SK-N-MC (cell line): Measurements from ENCODE around the gene LYRM7.

Source experiments
- EZH2 ChIP-seq: fragments of 200-600 bp; sonication (generic); IDR thresholded peaks from one replicate; pipeline ENCODE4 v1.6.1; 2017; ENCODE audit warnings: antibody characterized with exemption
- FOXP2 ChIP-seq: optimal IDR thresholded peaks from 2 replicates; pipeline ENCODE3; 2011; ENCODE audit warnings: mild to moderate bottlenecking, moderate library complexity; ENCODE audit not compliant: insufficient read depth; ENCODE audit errors: extremely low read length, control extremely low read depth
- POLR2AphosphoS5 ChIP-seq: IDR thresholded peaks from 2 replicates; pipeline ENCODE4 v1.6.1; 2012; ENCODE audit warnings: mild to moderate bottlenecking, low read depth, low read length, borderline replicate concordance

GRCh38 chr5:131250751-131251475 lies 80.2 kb downstream of the LYRM7 start:
- TF ChIP-seq EZH2 (no peak), POLR2AphosphoS5 (no peak), FOXP2 (no peak)
